Natural killer cell (primary cell): ENCODE measurements around the gene HABP2. TPM values are rescaled to one million over a fixed set of nuclear protein-coding genes. Genes with fewer than 3 reads are reported as not detected.

ENCODE experiments used
- ATAC-seq, 3 donors: fragments of 150-1000 bp in 2 of 3; fragments of 200-7000 bp in 1 of 3; cut with Tn5 transposase; 1 replicate in 1 of 3; 2 replicates in 2 of 3; pipeline ENCODE4 v1.10.0; 2021; ENCODE audit warnings: mild to moderate bottlenecking in 2 of 3, moderate library complexity in 2 of 3
- DNase-seq, 2 donors: peaks; one replicate each; pipeline versions ENCODE4 v3.0.0 to v3.0.0-alpha.2; 2013 to 2021; ENCODE audit warnings: mixed read lengths in 1 of 2
- H3K27ac ChIP-seq: one replicate; pipeline ENCODE4 v1.5.1; 2013; ENCODE audit warnings: mild to moderate bottlenecking, low read length
- H3K27me3 ChIP-seq: one replicate; pipeline ENCODE4 v1.6.1; 2013; ENCODE audit warnings: low read length; ENCODE audit not compliant: control insufficient read depth, insufficient read depth
- H3K36me3 ChIP-seq: one replicate; pipeline ENCODE4 v1.6.1; 2013; ENCODE audit warnings: low read length; ENCODE audit not compliant: control insufficient read depth, insufficient read depth
- H3K4me1 ChIP-seq: one replicate; pipeline ENCODE4 v1.6.1; 2013; ENCODE audit warnings: low read length; ENCODE audit not compliant: control insufficient read depth, insufficient read depth
- H3K4me3 ChIP-seq: one replicate; pipeline ENCODE4 v1.5.1; 2013; ENCODE audit warnings: low read length
- H3K9me3 ChIP-seq: one replicate; pipeline ENCODE4 v1.6.1; 2013; ENCODE audit warnings: low read length; ENCODE audit not compliant: control insufficient read depth, insufficient read depth
- H3K27ac Mint-ChIP-seq, 2 donors: one replicate each; pipeline ENCODE4 v1.8.0; 2022; ENCODE audit warnings: mild to moderate bottlenecking in 2 of 2, mixed read lengths in 2 of 2, moderate library complexity in 1 of 2
- H3K27me3 Mint-ChIP-seq, 2 donors: one replicate each; pipeline ENCODE4 v1.8.0; 2022; ENCODE audit warnings: low read depth in 2 of 2, mixed read lengths in 2 of 2
- H3K36me3 Mint-ChIP-seq: one replicate; pipeline ENCODE4 v1.8.0; 2022; ENCODE audit warnings: mixed read lengths
- H3K4me1 Mint-ChIP-seq, 2 donors: one replicate each; pipeline ENCODE4 v1.8.0; 2022; ENCODE audit warnings: mixed read lengths in 2 of 2
- H3K4me3 Mint-ChIP-seq: one replicate; pipeline ENCODE4 v1.8.0; 2022; ENCODE audit warnings: mild to moderate bottlenecking, moderate library complexity, mixed read lengths
- H3K9me3 Mint-ChIP-seq, 2 donors: one replicate each; pipeline ENCODE4 v1.8.0; 2022; ENCODE audit warnings: mixed read lengths in 2 of 2
- CTCF ChIP-seq: fragments of 200-600 bp; IDR thresholded peaks from one replicate; pipeline ENCODE4 v1.8.0; 2022; ENCODE audit warnings: antibody characterized with exemption
- WGBS: methylation state at CpG from one replicate; pipeline ENCODE4 v1.1.7; 2013; ENCODE audit warnings: missing lambda C conversion rate; ENCODE audit not compliant: insufficient coverage; 5-methylcytosine and 5-hydroxymethylcytosine counted together
- intact Hi-C: fragments of 100-400 bp; cut with micrococcal nuclease; formaldehyde crosslinking; loops from one replicate; pipeline ENCODE4 v1.14.2; 2022
- total RNA-seq, 4 donors: library from RNA; stranded (reverse); fragments of 120-200 nt in 1 of 4; gene quantifications; one replicate each; pipeline versions ENCODE4 v1.2.3 to v1.2.4, GENCODE V29; 2013 to 2022

Gene HABP2
- total RNA-seq, 3 donors from 2014 or later (not counting 1 experiment from before 2014, with no cell fraction given), result not detected

DNA sequence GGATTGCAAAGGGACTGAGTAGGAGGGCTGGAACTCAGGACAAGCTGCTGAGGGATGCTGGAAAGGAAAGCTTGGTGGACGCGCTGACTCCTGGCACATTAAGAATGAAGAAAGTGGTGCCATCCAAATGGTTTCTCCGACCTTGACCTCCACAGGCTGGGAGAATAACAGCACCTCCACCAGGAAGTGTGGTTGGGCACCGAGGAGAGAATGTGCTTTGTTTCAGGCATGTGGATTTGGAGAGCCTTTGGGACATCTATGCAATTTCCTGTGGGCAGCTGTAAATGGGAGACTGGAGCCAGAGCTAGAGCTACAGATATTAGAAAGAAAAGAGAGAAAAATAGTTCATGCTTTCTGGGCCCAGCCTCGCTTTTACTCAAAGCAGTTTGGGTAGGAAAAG, 29.8 kb upstream of the HABP2 start:
- no peak for DNase-seq
- WGBS, result 81% methylated on average over 5 of the region's 5 CpGs
- H3K9me3 ChIP-seq, result no peaks in the 10 kb centered on the region
- Mint-ChIP-seq H3K27me3 (peaks cover 0 to 18% of the 10 kb centered on the region in 2 donors), H3K4me1 (no peaks in the 10 kb centered on the region), H3K36me3 (no peaks in the 10 kb centered on the region), H3K27ac (no peak overlapping the region), H3K9me3 (no peaks in the 10 kb centered on the region), H3K4me3 (no peak overlapping the region)
- H3K27ac ChIP-seq, result no peak overlapping the region
- no peak overlapping the region for H3K4me3 ChIP-seq
- TF ChIP-seq CTCF, result no peak
- no peaks in the 10 kb centered on the region for H3K36me3 ChIP-seq
- intact Hi-C loops, result no loop called here
- no peaks in the 10 kb centered on the region for H3K4me1 ChIP-seq
- no peaks in the 10 kb centered on the region for H3K27me3 ChIP-seq
- ATAC-seq, result no peak

DNA sequence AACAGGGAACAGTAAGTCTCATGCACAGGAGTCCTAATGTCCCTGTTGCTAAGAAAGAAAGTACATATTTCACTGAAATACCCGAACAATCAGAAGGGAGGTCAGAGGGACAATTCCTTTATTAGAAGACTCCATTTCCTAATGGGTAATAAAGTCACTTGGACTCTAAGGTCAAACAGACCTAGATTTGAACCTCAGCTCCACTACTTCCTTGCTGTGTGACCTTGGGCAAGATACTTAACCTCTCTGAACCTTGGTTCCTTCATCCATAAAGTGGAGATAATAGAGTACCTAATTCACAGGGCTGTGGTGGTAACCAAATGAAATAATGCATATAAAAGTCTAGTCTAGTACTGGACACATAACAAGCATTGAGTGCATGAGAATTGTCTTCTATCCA, 29.2 kb upstream of the HABP2 start:
- H3K4me3 Mint-ChIP-seq, result no peak overlapping the region
- no peak overlapping the region for H3K27ac ChIP-seq
- no peak for ATAC-seq
- no peaks in the 10 kb centered on the region for H3K9me3 ChIP-seq
- H3K27me3 Mint-ChIP-seq, result peaks cover 0 to 21% of the 10 kb centered on the region in 2 donors
- TF ChIP-seq CTCF, result no peak
- H3K4me1 Mint-ChIP-seq, result no peaks in the 10 kb centered on the region
- intact Hi-C loops, result no loop called here
- no peak overlapping the region for H3K4me3 ChIP-seq
- no peaks in the 10 kb centered on the region for H3K36me3 ChIP-seq
- H3K4me1 ChIP-seq, result no peaks in the 10 kb centered on the region
- DNase-seq, result no peak
- H3K9me3 Mint-ChIP-seq, result no peaks in the 10 kb centered on the region
- no peak overlapping the region for H3K27ac Mint-ChIP-seq
- no peaks in the 10 kb centered on the region for H3K27me3 ChIP-seq
- WGBS, result 83% methylated on average over 1 of the region's 1 CpG
- no peaks in the 10 kb centered on the region for H3K36me3 Mint-ChIP-seq

DNA sequence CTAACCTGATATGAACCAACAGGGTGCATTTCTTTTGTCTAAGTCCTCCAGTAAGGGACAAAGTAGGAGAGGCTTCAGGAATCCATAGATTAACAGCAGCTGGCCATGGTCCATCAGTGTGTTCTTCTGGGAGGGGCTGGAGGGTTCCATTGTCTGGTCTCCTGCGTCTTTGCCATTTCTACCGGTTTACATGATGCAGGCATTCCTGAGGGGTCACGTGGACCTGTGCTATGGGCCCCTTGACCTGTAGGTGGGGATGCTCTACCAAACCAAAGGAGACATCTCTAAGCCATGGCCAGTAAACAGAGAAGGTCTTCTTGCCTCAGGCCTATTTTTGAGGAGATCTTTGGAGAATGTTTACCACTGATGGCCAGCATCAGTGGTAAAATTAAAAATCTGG, 28.7 kb upstream of the HABP2 start:
- no peaks in the 10 kb centered on the region for H3K4me1 Mint-ChIP-seq
- DNase-seq, result no peak
- no peak overlapping the region for H3K4me3 Mint-ChIP-seq
- no peaks in the 10 kb centered on the region for H3K36me3 Mint-ChIP-seq
- no peak for ATAC-seq
- H3K9me3 Mint-ChIP-seq, result no peaks in the 10 kb centered on the region
- no peak overlapping the region for H3K4me3 ChIP-seq
- no peak overlapping the region for H3K27ac ChIP-seq
- H3K27me3 Mint-ChIP-seq, result peaks cover 0 to 21% of the 10 kb centered on the region in 2 donors
- H3K27ac Mint-ChIP-seq, result no peak overlapping the region
- intact Hi-C loops, result no loop called here
- no peaks in the 10 kb centered on the region for H3K4me1 ChIP-seq
- 88% methylated on average over 3 of the region's 3 CpGs for WGBS
- H3K36me3 ChIP-seq, result no peaks in the 10 kb centered on the region
- TF ChIP-seq CTCF, result no peak
- H3K27me3 ChIP-seq, result no peaks in the 10 kb centered on the region
- H3K9me3 ChIP-seq, result no peaks in the 10 kb centered on the region
